ENCODE data around the gene HOMER3.

DNA sequence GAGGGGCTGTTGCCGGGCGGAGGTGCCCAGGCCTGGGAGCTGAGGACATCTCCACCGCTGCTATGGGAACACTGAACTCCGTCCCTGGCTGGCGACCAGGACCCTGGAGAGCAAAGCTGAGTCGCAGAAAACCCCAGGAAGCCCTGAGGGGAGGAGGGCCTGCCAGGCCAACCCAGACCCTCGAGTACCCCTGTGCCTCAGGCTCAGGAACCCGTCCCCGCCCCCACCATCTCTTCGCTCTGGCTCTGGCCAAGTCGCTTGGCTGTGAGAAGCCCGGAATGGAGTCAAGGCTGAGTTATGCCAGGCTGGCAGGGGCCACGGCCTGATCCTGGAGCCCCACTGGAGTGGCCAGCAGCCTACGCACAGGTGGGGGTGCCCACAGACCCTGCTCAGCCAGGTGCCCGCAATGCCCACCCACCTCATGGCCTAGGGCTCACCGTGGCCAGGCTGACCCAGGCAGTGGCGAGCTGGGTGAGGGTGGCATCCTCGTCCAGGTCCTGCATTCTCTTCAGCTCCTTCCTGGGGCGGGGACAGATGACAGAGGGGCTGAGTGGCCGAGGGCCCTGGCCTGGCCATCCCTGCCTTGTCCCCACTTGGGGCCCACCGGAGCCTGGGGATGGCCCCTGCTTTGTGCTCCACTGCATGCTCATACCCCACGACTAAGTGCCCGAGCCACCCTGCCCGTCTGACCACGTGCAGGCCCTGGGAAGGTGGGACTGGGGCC is 36.5 kb downstream of the HOMER3 start:
- TF ChIP-seq CTCF (IDR thresholded peaks at IDR 0.05) (no peak), POLR2A (IDR thresholded peaks at IDR 0.05) (no peak)

All from esophagus squamous epithelium (tissue), 4 donors.